ENCODE results near the gene MAPK1. TPM values are rescaled to one million over a fixed set of nuclear protein-coding genes. Genes with fewer than 3 reads are reported as not detected.

The MAPK1 gene
- total and polyA plus RNA-seq, 11 donors = 8.0 to 140 (median 105) TPM

DNA sequence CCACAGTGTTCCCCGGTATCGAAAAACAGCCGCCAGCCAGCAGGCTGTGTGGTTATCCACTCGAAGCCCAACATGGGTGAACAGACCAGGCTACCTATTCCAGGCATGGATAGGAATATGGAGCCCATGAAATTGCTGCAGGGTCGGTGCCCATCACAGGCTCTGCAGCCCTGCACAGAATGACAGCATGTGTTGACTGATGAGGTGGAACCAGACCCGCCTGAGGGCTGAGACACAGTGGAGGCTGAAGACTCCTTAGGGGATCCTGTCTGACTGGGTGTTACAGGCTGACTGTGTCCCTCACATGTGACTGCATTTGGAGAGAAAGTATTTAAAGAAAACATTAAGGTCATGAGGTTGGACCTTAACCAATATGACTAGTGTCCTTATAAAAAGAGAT lies 125.7 kb downstream of the MAPK1 start:
- WGBS, 4 donors = 74 to 91% (median 86%) methylated on average over 2 to 6 of the region's 6 CpGs
- DNase-seq (no peak), ATAC-seq (no peak)
- Histone ChIP-seq H3K4me1 (no peaks in the 10 kb centered on the region), H3K27me3 (no peaks in the 10 kb centered on the region), H3K36me3 (no peaks in the 10 kb centered on the region), H3K4me3 (no peak overlapping the region), H3K9me3 (no peaks in the 10 kb centered on the region), H3K27ac (no peak overlapping the region)
- TF ChIP-seq, protein P1, sequence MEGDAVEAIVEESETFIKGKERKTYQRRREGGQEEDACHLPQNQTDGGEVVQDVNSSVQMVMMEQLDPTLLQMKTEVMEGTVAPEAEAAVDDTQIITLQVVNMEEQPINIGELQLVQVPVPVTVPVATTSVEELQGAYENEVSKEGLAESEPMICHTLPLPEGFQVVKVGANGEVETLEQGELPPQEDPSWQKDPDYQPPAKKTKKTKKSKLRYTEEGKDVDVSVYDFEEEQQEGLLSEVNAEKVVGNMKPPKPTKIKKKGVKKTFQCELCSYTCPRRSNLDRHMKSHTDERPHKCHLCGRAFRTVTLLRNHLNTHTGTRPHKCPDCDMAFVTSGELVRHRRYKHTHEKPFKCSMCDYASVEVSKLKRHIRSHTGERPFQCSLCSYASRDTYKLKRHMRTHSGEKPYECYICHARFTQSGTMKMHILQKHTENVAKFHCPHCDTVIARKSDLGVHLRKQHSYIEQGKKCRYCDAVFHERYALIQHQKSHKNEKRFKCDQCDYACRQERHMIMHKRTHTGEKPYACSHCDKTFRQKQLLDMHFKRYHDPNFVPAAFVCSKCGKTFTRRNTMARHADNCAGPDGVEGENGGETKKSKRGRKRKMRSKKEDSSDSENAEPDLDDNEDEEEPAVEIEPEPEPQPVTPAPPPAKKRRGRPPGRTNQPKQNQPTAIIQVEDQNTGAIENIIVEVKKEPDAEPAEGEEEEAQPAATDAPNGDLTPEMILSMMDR (IDR thresholded peaks at IDR 0.05) = no peak
- no peak for TF ChIP-seq POLR2A (IDR thresholded peaks at IDR 0.05)
- intact Hi-C loops (cut with DNase I) = no loop called here

DNA sequence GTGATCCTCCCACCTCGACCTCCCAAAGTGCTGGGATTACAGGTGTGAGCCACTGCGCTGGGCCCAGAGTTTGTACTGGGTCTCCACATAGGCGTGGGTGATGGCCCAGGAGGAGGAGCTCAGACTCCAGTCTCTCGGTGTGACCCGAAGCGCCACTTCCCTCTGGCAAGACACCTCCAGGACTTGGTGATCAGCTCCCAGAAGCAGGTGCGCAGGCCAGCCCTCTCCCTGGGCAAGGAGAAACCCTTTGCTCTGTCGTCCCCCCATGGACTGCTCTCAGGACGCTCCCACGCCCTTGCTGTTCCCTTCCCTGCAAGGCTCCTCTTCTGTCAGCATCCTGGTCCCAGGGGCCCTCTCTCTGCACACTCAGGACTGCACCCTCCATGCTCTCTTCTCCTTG lies 126.4 kb downstream of the MAPK1 start:
- WGBS, 4 donors = 86 to 93% (median 90%) methylated on average over 10 of the region's 10 CpGs
- intact Hi-C loops (cut with DNase I) = no loop called here

DNA sequence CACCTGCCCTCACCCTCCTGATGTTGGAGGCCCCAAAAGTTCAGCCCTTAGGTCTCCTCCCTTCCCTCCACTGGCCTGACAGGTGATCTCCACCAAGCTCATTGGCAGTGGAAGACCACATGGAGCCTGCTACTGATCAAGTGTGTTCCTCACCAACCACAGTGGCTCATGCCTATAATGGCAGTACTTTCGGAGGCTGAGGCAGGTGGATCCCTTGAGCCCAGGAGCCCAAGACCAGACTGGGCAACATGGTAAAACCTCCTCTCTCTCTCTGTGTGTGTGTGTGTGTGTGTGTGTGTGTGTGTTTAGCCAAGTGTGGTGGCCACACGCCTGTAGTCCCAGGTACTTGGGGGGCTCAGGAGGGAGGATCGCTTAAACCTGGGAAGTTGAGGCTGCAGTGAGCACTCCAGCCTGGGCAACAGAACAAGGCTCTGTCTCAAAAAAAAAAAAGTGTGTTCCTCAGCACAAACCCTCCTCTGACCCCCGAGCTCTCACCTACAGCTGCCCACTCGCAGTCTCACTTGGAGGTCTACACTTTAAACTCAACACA lies 127.5 kb downstream of the MAPK1 start:
- H3K27me3 ChIP-seq = no peaks in the 10 kb centered on the region
- intact Hi-C loops (cut with DNase I) = loop anchor here in 3 of 10 donors (5.0 to 10.0 kb wide), 4 partner anchors 75 to 165 kb away; partner anchors contain the start of gene MAPK1 (in 2 of the 3)
- H3K36me3 ChIP-seq = no peaks in the 10 kb centered on the region
- TF ChIP-seq, protein P1 (IDR thresholded peaks at IDR 0.05) = no peak
- no peak for TF ChIP-seq POLR2A (IDR thresholded peaks at IDR 0.05)
- DNase-seq (no peak), ATAC-seq (no peak)
- no peak overlapping the region for H3K4me3 ChIP-seq
- no peak overlapping the region for H3K27ac ChIP-seq
- WGBS, 4 donors = 89 to 97% (median 95%) methylated on average over 5 of the region's 5 CpGs
- H3K4me1 ChIP-seq = peaks cover 0 to 11% (median 2%) of the 10 kb centered on the region in 12 donors
- no peaks in the 10 kb centered on the region for H3K9me3 ChIP-seq

More for the DNA sequence above, 126.4 kb downstream of the MAPK1 start:
- no peak overlapping the region for H3K27ac ChIP-seq
- H3K4me1 ChIP-seq = peaks cover 0 to 5% (median 0%) of the 10 kb centered on the region in 12 donors
- no peak for DNase-seq
- no peaks in the 10 kb centered on the region for H3K36me3 ChIP-seq
- no peak overlapping the region for H3K4me3 ChIP-seq
- TF ChIP-seq POLR2A (IDR thresholded peaks at IDR 0.05) = no peak
- TF ChIP-seq, protein P1 (IDR thresholded peaks at IDR 0.05) = no peak
- no peak for ATAC-seq
- no peaks in the 10 kb centered on the region for H3K27me3 ChIP-seq
- H3K9me3 ChIP-seq = no peaks in the 10 kb centered on the region

DNA sequence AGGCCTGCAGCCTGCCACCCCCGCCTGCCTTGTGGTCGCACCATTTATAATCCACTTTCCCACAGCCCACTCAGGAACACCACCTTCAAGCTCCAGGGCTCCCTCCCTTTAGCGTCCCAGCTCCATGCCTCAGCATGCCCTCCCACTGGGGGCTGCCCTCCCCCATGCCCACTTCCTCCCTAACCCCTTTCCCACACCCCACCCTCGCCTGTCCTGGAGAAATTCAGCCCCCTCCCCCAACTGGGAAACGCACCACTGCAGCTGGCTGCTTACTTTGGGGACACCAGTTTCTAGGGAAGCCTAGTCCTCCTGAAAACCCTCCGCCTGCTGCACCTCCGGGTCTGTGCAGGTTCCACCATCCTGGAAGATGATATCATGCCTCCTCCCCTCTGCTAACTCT lies 128.5 kb downstream of the MAPK1 start:
- WGBS, 4 donors = 60 to 66% (median 63%) methylated on average over 7 of the region's 7 CpGs
- no peaks in the 10 kb centered on the region for H3K27me3 ChIP-seq
- H3K4me1 ChIP-seq = peaks cover 0 to 18% (median 8%) of the 10 kb centered on the region in 12 donors
- no peaks in the 10 kb centered on the region for H3K9me3 ChIP-seq
- no peak for DNase-seq
- no peak overlapping the region for H3K27ac ChIP-seq
- no peak for TF ChIP-seq POLR2A (IDR thresholded peaks at IDR 0.05)
- TF ChIP-seq, protein P1 (IDR thresholded peaks at IDR 0.05) = no peak
- no peak overlapping the region for H3K4me3 ChIP-seq
- ATAC-seq = no peak
- no peaks in the 10 kb centered on the region for H3K36me3 ChIP-seq
- intact Hi-C loops (cut with DNase I) = loop anchor here in 3 of 10 donors (5.0 to 10.0 kb wide), 4 partner anchors 76 to 166 kb away; partner anchors contain the start of gene MAPK1 (in 2 of the 3)

All from heart left ventricle (tissue), 16 donors.